HG03575 (cell line): Measurements from ENCODE around the gene VSTM4.

Source experiments
- ATAC-seq: cut with Tn5 transposase; IDR thresholded peaks from one replicate; pipeline ENCODE4 v1.9.1; 2021; ENCODE audit not compliant: unreplicated experiment, insufficient number of reproducible peaks, low FRiP score; ENCODE audit errors: extremely low read depth

The VSTM4 gene

GRCh38 chr10:49115015-49115795 lies at the start of gene VSTM4:
Gene VSTM4 (minus strand): TSS chr10:49115522. CDS start chr10:49115485, 37 bp downstream.
- no peak for ATAC-seq

DNA sequence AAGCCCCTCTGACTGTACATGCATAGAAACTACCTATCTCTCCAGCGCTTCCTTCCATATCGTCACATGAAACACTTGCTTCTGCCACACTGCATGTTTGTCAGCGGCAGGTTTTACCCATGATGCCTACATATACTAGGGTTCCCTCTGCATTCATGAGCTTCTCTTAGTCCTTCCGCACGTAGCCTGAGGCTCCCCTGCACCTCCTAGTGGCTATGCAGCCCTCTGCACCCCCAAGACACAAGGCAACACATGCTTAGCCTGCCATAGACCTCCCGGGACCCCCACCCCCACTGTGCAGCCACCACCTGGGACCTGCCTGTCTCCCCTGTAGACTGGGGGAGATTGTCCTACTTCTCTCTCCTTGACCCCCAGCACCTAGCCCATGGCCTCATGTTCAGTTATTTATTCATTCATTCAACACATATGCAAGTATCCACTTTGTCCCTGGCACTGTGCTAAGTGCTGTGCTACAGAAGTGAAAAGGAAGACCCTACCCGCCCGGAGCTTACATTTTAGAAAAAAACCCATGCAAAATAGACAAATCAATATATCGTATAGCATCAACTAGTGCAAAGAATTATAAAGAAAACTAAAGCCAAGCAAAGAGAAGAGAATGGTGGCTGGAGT lies 49.4 kb upstream of the VSTM4 start:
- ATAC-seq: no peak

- no peak for ATAC-seq
These were observed 48.4 kb upstream of the VSTM4 start for GRCh38 chr10:49163741-49164140.

- no peak for ATAC-seq
These were observed 47.5 kb upstream of the VSTM4 start for GRCh38 chr10:49162761-49163310.

DNA sequence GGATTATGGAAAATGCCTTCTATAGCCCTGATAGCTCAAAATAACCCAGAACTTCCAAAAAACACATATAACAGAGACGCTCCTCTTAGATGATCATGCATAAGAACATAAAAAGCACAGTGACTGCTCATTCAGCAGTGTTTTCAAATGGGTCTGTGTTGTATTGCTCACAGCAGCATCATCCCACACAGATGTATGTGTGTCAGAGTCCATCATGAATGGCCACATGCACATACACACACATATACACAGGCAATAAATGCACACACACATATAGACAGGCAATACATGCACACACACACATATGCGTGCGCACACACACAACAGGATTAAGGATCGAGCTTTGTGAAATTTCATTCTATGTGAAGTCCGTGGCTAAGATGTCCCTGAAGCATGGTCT lies 46.7 kb upstream of the VSTM4 start:
- ATAC-seq: no peak

DNA sequence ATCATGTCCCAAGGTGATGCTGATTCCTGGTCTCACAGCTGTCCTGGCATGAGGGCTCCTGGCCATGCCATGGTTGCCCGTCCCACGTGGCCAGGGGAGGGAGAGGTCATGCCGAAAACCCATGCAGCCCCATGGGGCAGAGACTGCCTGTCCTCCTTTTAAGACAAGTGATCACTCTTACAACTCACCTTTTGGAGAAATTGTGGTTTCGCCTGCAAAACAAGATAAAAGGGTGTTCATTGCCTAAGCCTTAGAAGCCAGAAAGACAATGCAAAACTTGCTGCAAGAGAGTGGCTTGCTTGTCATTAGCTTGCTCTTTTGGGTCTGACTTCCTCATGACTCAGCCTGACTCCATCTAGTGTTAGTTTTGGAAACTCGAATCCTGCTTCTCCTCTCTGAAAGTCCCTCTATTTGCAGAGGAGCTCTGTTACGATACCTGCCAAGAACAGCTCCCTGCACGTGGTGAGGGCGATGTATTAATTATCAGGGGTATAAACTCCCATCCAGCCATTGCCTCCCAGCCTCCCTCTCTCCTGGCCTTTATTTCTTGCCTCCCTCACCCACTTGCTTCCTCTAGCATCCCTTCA lies 46.2 kb upstream of the VSTM4 start:
- no peak for ATAC-seq

DNA sequence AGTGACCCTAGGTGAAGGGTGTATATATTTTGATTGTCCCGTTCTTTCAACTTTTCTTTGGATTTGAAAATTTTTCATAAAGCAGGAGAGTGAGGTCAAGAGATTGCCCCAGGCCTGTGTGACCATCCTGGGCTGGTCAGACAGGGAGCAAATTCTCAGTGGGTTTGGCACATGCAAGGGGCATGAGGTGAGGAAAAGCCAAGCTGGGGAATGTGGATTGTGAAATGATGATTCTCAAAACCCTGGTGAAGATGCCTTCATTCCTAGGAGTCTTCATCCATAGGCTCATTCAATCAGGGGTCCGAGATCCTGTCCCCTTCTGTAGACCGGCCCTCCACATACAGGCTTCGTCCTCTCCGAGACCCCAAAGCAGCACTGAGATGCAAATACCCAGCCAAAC lies 45.5 kb upstream of the VSTM4 start:
- ATAC-seq: no peak

DNA sequence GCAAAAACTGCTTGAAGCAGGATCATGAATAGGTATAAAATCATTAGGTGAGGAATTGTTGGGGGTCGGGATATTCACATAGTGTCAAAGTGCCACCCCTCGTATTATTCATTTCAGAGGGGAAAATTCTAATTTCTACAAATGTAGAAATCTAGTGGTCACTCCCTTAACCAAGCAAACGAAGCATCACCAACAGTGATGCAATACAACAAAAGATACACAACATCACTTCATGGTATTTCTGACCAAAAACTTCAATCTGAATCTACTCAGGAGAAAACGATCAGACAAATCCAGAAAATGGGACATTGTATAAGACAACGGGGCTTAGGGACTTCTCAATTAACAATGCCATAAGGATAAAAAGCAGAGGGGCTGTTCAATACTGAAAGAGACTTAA lies 44.8 kb upstream of the VSTM4 start:
- no peak for ATAC-seq

- ATAC-seq: no peak
These were observed 43.6 kb upstream of the VSTM4 start for GRCh38 chr10:49158915-49159314.

- ATAC-seq: no peak
These were observed 43.1 kb upstream of the VSTM4 start for GRCh38 chr10:49158404-49158803.

DNA sequence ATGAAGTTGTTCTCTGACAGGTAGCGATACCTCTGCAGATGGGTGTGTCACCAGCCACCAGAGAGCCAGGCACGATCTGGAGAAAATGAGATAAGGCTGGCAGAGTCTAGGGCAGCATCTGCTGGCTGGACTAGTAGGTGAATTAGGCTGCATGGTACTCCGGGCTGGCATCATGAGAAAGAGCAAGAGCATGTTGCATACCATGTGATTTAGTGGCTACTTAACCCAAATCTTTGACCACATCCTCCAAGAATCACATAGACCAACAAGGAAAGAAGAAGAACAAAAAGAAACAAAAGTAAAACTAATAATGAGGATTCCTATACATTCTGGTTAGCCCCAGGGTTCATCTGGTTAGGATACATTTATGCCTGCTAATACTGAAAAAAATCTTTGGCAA lies 41.9 kb upstream of the VSTM4 start:
- no peak for ATAC-seq

DNA sequence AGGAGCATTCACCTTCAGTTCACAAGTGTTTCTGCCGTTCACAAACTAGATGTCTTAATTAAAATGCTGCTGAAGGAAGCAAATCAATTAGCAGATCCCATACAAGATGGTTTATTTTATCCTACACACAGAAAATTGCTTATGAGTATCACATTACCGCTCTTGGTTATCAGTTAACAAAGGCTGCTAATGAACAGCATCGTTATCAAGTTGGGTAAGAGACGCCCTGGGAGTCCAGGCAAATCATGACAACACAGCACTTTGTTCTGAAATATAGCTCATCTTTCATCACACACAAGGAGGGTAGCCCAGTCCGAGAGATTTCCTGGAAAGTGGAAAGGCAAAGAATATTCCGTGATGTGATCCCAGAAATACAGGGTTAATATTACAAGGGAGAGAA lies 39.3 kb upstream of the VSTM4 start:
- no peak for ATAC-seq

- ATAC-seq: no peak
These were observed 38.6 kb upstream of the VSTM4 start for GRCh38 chr10:49153971-49154370.

- no peak for ATAC-seq
These were observed 37.8 kb upstream of the VSTM4 start for GRCh38 chr10:49153115-49153514.

DNA sequence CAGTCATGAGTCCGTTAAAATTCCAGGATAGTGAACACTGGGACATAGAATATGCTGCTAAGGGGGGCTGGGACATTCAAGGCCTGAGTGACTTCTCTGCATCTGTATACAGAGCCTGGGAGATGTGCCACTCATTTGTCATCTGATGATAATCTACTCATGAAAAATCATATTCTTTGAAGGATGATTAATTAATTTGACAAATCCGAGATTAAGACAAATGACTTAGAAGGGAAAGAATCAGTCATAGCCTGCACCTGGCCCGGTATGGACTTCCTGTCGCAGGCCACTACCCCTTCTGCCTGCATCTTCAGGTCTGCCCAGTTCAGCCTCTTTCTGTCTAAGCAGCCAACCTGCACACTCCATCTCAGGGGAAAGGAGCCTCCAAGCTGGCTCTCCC lies 37.3 kb upstream of the VSTM4 start:
- ATAC-seq: no peak

GRCh38 chr10:49152037-49152436 lies 36.7 kb upstream of the VSTM4 start:
- no peak for ATAC-seq

- no peak for ATAC-seq
These were observed 36.2 kb upstream of the VSTM4 start for GRCh38 chr10:49151481-49151880.

GRCh38 chr10:49151025-49151445 lies 35.7 kb upstream of the VSTM4 start:
- no peak for ATAC-seq

DNA sequence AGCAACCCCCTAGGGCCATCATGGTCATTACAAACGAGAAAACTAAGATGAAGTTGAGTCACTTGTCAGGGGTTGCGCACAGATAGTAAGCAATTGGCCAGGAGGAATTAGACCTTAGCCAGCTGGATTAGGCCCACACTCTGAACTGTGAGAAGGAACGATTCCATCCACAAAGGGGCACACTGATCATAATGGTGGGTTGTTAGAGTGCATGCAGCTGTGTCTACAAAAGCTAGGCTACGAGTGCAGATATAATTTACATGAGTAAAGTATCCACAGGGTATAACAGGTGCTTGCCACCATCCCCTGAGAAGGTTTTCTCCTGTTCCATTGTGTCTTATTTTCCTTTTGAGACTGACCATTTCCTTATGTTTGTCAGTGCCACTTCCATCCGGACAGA lies 35.1 kb upstream of the VSTM4 start:
- ATAC-seq: no peak

DNA sequence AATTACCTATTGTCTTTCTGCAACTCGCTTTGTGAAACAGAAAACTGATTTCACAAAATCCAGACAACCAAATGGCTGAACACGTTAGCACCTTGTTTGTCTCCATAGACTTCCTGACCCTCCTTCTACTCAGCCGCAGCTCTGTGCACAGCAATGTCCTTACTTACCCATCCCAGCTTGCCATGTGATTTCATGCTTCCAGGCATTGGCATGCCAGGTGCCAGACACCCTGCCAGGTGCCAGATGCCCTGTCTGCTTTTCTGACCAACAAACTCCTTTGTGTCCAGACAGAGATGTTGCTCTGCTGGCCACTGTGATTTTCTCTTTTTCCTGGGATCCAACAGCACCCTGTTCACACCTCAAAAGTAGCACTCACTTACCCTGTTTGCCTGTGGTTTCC lies 34.6 kb upstream of the VSTM4 start:
- ATAC-seq: no peak
